Erythroblast (primary cell): Measurements from ENCODE around the gene NEDD1.

Source experiments
- GATA1 ChIP-seq: IDR thresholded peaks from 2 replicates; pipeline ENCODE4 v1.6.1; 2011; ENCODE audit warnings: low read depth, mild to moderate bottlenecking, control low read depth, low read length, moderate library complexity
- POLR2A ChIP-seq: IDR thresholded peaks from 2 replicates; pipeline ENCODE4 v1.6.1; 2011; ENCODE audit warnings: mild to moderate bottlenecking, low read length

DNA sequence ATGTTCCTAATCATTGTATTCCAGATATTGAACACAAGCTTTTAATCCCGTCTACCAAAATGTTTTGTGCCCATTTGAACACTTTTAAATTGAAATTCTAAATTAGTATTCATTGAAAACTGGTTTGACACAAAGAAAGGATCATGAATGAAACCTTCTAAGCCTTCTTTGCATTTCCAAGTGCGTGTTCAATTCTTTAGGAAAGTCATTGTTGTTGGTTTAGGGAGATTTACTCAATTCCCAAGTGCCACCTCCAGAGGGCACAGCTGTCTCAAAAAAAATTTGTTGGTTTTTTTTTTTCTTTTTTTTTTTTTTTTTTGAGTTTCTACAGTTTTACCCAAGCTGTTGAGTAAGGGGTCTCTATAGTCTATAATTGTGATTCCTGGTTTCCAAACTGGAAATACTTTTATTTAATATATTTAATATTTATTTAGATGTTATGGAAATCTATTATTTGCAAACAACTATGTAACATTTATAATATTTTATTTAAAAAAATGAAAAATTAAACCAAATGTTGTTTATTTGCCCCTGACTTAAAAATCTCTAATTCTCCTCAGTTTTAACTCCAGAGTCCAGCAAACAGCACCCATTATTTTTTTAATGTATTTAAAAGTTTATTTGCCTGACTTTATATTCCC is 79.9 kb downstream of the NEDD1 start:
- no peak for TF ChIP-seq POLR2A
- TF ChIP-seq GATA1 = no peak
